Stimulated activated CD4-positive, alpha-beta T cell treated with anti-CD3 and anti-CD28 coated beads, Interleukin-1b, Interleukin-23, amount 100 ng/mL, for 24 hours (primary cell): Measurements from ENCODE around the gene AANAT.

Source experiments
- DNase-seq, 4 experiments: peaks; one replicate each; pipeline ENCODE4 v3.0.0-alpha.2; 2020; ENCODE audit warnings: low read depth in 4 of 4, low spot score in 1 of 4

The AANAT gene

GRCh38 chr17:76442341-76443338, 24.8 kb upstream of the AANAT start:
- no peak for DNase-seq

GRCh38 chr17:76444518-76445311, 22.7 kb upstream of the AANAT start:
- DNase-seq = no peak

GRCh38 chr17:76445697-76446448, 21.5 kb upstream of the AANAT start:
- no peak for DNase-seq

DNA sequence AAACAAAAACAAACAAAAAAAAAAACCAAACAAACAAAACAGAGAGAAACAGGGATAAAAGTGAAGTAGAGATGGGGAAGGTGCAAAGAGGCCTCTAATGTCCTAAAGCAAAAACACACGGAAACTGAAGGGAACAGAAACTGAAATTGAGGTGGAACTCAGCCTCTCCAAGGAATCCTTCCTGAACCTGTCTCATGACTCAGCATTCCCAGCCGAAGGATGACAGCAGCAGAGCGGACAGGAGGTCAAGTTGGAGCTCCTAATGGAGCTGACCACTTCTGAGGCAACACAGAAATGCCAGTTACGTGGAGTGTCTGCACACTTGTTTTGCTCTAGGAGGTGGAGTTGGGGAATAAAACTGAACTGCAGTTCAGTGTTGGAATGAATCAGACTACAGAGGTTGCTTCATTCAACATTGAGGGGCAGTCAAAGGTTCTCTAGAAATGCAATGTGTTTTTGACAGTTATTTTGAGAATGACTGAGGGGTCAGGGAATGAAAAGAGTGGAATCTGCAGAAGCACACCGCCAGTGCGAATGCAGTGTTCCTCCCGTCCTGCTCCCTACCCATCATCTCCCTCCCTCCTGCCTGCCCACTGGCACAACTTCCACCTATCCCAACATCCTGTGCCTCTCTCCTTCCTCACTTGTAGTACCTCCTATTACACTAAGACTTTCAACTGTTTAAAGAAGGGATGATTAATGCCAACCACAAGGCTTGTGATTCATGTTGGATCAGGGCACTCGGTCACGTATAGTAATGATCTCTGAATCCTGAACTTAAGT, 20.8 kb upstream of the AANAT start:
- no peak for DNase-seq

DNA sequence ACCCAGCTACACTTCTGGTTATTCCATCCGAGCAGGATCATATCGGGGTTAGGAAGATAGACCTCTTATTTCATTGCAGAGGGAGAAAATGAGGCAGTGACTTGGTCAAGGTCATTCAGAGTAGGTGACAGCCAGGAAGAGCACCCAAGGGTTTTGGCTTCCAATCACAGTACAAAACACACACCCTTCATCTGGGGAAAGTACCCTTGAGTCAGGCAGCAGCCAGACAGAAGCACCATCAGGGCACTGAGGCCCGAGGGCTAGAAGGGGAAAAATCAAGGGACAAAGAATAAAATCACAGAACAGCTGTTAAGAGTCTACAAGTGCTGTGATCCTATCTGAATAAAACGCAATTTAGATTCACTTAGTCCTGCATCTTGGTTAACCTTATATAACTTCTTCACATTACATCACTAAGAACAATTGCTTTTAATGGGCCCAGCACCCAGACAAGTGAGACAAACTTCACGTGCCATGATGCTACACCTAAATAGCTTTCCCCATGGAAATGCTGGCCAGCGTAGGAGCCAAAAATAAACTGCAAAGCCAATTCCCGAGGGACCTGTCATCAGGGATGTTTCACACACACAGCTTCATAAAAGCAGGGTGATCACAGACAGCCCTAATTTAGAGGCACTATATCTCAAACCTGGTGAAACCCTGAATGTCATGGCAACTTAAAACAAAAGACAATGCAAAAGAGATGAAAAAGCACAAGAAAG, 19.3 kb upstream of the AANAT start:
- DNase-seq = no peak

DNA sequence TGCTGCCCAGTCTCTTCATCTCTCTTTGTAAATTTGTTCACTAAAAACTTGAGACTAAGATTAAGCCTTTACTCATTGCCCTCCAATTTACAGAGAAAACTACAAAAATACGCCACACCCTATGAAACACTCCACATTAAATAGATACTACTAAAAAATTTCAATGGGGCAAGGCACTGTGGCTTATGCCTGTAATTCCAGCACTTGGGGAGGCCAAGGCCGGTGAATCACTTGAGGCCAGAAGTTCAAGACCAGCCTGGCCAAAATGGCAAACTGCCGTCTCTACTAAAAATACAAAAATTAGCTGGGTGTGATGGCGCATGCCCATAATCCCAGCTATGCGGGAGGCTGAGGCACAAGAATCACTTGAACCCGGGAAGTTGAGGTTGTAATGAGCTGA, 18.3 kb upstream of the AANAT start:
- DNase-seq = no peak

DNA sequence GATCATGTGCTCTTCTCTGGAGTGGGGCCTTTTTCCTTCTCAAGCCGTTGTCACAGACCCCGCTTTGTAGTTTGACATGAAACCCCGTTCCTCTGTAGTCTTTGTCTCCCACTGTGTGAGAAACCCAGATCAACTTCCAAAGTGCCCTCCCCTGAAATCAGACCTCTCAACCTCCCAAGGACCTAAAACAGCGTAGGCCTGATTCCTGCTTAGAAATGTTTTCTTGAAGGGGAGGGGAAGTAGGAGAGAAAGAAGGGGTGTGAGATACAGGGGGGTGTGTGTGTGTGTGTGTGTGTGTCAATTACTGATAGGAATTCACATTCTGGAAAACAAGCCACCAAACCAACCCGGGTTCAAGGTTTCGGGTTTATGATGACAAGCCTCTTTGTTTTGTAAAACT, 15.9 kb upstream of the AANAT start:
- no peak for DNase-seq

GRCh38 chr17:76452127-76452659, 15.2 kb upstream of the AANAT start:
- DNase-seq = no peak

DNA sequence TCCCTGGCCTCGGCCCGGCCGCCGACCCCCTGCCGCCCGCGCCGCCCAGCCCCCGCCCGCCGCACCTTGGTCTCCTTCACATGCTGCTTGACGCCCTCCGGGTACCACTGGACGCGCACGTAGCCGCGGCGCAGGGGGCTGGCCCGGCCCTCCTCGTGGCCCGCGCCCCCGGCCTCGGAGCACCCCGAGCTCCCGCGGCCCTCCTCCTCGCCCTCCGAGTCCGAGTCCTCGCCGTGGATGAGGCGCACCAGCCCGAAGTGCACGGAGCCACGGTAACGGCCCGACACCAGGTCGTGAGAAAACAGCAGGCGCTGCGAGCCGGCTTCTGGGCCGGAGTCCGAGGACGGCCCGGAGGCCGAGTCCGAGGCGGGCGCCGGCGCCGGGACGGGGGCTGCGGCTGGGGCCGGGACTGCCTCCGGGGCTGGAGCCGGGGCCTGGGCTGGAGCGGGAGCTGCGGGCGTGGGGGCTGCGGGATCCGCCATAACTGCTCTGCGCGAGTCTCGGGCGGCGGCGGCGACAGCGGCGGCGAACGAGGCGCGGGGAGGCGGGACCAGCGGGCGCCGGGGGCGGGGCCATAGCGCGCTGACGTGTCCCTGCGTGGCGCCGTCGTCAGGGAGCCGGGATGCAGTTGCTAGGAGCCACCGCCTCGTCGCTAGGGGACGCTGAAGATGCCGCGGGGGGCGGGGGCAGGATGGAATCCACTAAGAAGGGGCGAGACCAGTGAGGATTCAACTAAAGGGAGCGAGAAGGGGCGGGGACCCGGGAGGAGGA, 14.6 kb upstream of the AANAT start, which contains the start of gene UBE2O:
Gene UBE2O (minus strand): TSS at position 493 of the 771 bp plus-strand sequence. CDS start 11 bp downstream, at position 482.
- peak; percentile 78 to 90 (median 86) for DNase-seq

GRCh38 chr17:76453431-76453743, 14.0 kb upstream of the AANAT start:
- no peak for DNase-seq

DNA sequence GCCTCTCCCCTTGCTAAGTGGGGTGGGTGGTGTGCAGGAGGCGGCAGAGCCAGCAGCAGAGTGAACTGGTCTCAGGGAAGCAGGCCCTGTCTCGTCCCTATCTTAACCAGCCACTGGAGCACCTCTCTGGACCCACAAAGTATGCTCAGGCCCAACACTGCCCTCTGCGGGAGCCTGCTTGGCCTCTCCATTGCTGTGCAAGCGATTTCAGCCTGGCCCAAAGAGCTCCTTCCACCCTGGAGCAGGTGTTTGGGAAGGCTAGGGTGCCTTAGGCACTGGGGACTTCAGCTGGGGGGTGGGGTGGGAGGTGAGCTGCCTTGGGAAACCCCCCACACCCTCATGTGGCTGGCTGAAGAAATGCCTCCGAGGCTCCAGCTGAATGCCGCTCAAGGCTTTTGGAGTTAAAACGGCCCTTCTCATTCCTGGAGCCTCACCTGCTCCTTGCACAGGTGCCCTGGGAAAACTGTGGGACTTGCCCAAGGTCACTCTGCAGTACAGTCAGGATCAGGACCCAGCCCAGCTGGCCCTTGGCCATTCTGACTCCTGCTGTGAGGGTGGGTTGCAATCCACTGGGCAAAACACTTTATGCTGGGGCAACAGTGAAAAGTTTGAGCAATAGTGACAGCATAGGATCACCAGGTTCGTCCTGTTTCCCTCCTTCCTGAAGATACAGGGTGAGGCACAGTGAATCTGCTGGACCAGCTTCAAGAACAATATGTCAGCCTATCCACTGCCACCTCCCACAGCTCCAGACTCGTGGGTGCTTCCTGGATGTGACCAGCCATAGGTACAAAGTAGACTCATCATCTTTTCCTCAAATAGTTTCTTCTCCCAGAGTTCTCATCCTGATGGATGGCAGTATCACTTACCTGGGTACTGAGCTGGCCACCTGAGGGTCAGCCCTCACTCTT, 8.6 kb upstream of the AANAT start:
- DNase-seq = no peak

DNA sequence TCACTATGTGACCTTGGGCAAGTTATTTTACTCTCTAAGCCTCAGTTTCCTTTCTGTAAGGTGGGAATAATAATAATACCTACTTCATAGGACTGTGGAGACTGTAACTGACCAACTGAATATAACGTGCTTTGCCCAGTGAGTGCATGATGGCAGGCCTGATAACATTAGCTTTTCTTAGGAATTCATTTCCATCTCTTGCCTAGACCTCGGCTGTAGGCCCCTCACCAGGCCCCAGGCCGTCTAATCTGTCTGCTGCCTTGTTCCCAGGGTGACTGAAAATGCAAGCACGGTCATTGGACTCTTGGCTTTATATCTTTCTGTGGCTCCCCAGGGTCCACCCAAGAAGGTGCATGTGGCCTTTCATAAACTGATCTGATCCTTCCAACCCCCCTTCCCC, 7.7 kb upstream of the AANAT start:
- DNase-seq = no peak

GRCh38 chr17:76461765-76462555, 5.4 kb upstream of the AANAT start:
- DNase-seq = no peak

- DNase-seq = no peak
Observed at GRCh38 chr17:76462556-76463290, 4.7 kb upstream of the AANAT start.

- DNase-seq = no peak
Observed at GRCh38 chr17:76466775-76467130, 650 bp upstream of the AANAT start.

- DNase-seq = no peak
Observed at GRCh38 chr17:76467809-76468633, 618 bp downstream of the AANAT start.
